H9 (cell line): ENCODE measurements around the gene CERK. TPM values are rescaled to one million over a fixed set of nuclear protein-coding genes. Genes with fewer than 3 reads are reported as not detected.
A peak's percentile ranks its signal among the peaks of the same experiment; 100 is the strongest.

Source experiments
- DNase-seq: peaks from one replicate; pipeline ENCODE4 v3.0.0-alpha.2; 2017
- H2AFZ ChIP-seq: one replicate; pipeline ENCODE4 v1.6.1; 2013; ENCODE audit warnings: mild to moderate bottlenecking, low read length, control low read depth, moderate library complexity
- H2AK5ac ChIP-seq: 2 replicates; pipeline ENCODE4 v1.6.1; 2013; ENCODE audit warnings: low read length, control low read depth, mixed read lengths; ENCODE audit not compliant: insufficient read length
- H2BK120ac ChIP-seq: one replicate; pipeline ENCODE4 v1.6.1; 2013; ENCODE audit warnings: low read depth, mild to moderate bottlenecking, low read length, control low read depth, inconsistent platforms; ENCODE audit not compliant: poor library complexity, severe bottlenecking
- H2BK12ac ChIP-seq: 2 replicates; pipeline ENCODE4 v1.6.1; 2013; ENCODE audit warnings: low read length, control low read depth, mixed read lengths, low read depth; ENCODE audit not compliant: insufficient read length
- H2BK15ac ChIP-seq: 2 replicates; pipeline ENCODE4 v1.6.1; 2013; ENCODE audit warnings: low read depth, low read length, control low read depth
- H2BK20ac ChIP-seq: one replicate; pipeline ENCODE4 v1.6.1; 2013; ENCODE audit warnings: low read depth, mild to moderate bottlenecking, low read length, control low read depth, inconsistent platforms; ENCODE audit not compliant: poor library complexity, severe bottlenecking
- H2BK5ac ChIP-seq: 2 replicates; pipeline ENCODE4 v1.6.1; 2013; ENCODE audit warnings: low read length, control low read depth, mixed read lengths; ENCODE audit not compliant: insufficient read length
- H3K14ac ChIP-seq: 2 replicates; pipeline ENCODE4 v1.6.1; 2013; ENCODE audit warnings: low read length, control low read depth; ENCODE audit not compliant: insufficient read depth
- H3K18ac ChIP-seq: 2 replicates; pipeline ENCODE4 v1.6.1; 2013; ENCODE audit warnings: low read depth, mild to moderate bottlenecking, mixed read lengths, low read length, control low read depth; ENCODE audit not compliant: insufficient read length
- H3K23ac ChIP-seq: 2 replicates; pipeline ENCODE4 v1.6.1; 2013; ENCODE audit warnings: low read length, control low read depth, mixed read lengths, low read depth; ENCODE audit not compliant: insufficient read length
- H3K23me2 ChIP-seq: 2 replicates; pipeline ENCODE4 v1.6.1; 2013; ENCODE audit warnings: low read depth, mild to moderate bottlenecking, mixed read lengths, low read length, control low read depth; ENCODE audit not compliant: insufficient read length, poor library complexity, severe bottlenecking
- H3K27ac ChIP-seq: 2 replicates; pipeline ENCODE4 v1.5.1; 2013; ENCODE audit warnings: low read length, control low read depth, mixed read lengths, low read depth; ENCODE audit not compliant: insufficient read length
- H3K27me3 ChIP-seq: 2 replicates; pipeline ENCODE4 v1.6.1; 2013; ENCODE audit warnings: low read length, control low read depth, inconsistent platforms; ENCODE audit not compliant: insufficient read depth
- H3K4ac ChIP-seq: 2 replicates; pipeline ENCODE4 v1.6.1; 2013; ENCODE audit warnings: low read depth, mild to moderate bottlenecking, control low read depth, inconsistent platforms, low read length, moderate library complexity
- H3K4me1 ChIP-seq: 2 replicates; pipeline ENCODE4 v1.6.1; 2013; ENCODE audit warnings: low read length, control low read depth, inconsistent platforms; ENCODE audit not compliant: insufficient read depth
- H3K4me2 ChIP-seq: 2 replicates; pipeline ENCODE4 v1.6.1; 2013; ENCODE audit warnings: low read length, control low read depth, mixed read lengths; ENCODE audit not compliant: insufficient read length, insufficient read depth
- H3K56ac ChIP-seq: 2 replicates; pipeline ENCODE4 v1.6.1; 2013; ENCODE audit warnings: low read depth, mild to moderate bottlenecking, mixed read lengths, low read length, control low read depth; ENCODE audit not compliant: insufficient read length
- H3K79me1 ChIP-seq: 2 replicates; pipeline ENCODE4 v1.6.1; 2013; ENCODE audit warnings: low read depth, mild to moderate bottlenecking, moderate library complexity, low read length, control low read depth, inconsistent platforms; ENCODE audit not compliant: insufficient read depth, poor library complexity, severe bottlenecking
- H3K79me2 ChIP-seq: 2 replicates; pipeline ENCODE4 v1.6.1; 2013; ENCODE audit warnings: low read length, control low read depth, inconsistent platforms; ENCODE audit not compliant: insufficient read depth
- H3K9ac ChIP-seq: 2 replicates; pipeline ENCODE4 v1.6.1; 2013; ENCODE audit warnings: low read length, control low read depth, mixed read lengths; ENCODE audit not compliant: insufficient read length; ENCODE audit errors: extremely low read depth
- H3K9me3 ChIP-seq: one replicate; pipeline ENCODE4 v1.6.1; 2013; ENCODE audit warnings: low read depth, low read length, inconsistent platforms; ENCODE audit not compliant: control insufficient read depth
- H3T11ph ChIP-seq: one replicate; pipeline ENCODE4 v1.6.1; 2013; ENCODE audit warnings: mild to moderate bottlenecking, low read length, control low read depth, inconsistent platforms
- H4K20me1 ChIP-seq: one replicate; pipeline ENCODE4 v1.6.1; 2013; ENCODE audit not compliant: control insufficient read depth, insufficient read length, insufficient read depth
- H4K5ac ChIP-seq: 2 replicates; pipeline ENCODE4 v1.6.1; 2013; ENCODE audit warnings: low read depth, mild to moderate bottlenecking, mixed read lengths, low read length, control low read depth; ENCODE audit not compliant: insufficient read length
- H4K8ac ChIP-seq: replicated peaks from 2 replicates; pipeline ENCODE4 v1.6.1; 2013; ENCODE audit warnings: low read length, control low read depth, mixed read lengths, low read depth; ENCODE audit not compliant: insufficient read length
- H4K91ac ChIP-seq: 2 replicates; pipeline ENCODE4 v1.6.1; 2013; ENCODE audit warnings: low read depth, mild to moderate bottlenecking, moderate library complexity, mixed read lengths, low read length, control low read depth; ENCODE audit not compliant: insufficient read length
- H3K27ac Mint-ChIP-seq, 3 experiments: 2 replicates in 2 of 3; 3 replicates in 1 of 3; pipeline ENCODE4 v1.8.0; 2020 to 2021; ENCODE audit warnings: mixed read lengths in 3 of 3, mild to moderate bottlenecking in 1 of 3, moderate library complexity in 1 of 3
- H3K27me3 Mint-ChIP-seq: 2 replicates; pipeline ENCODE4 v1.8.0; 2021; ENCODE audit warnings: low read depth, mild to moderate bottlenecking, moderate library complexity, mixed read lengths
- H3K36me3 Mint-ChIP-seq, 3 experiments: 2 replicates in 2 of 3; 3 replicates in 1 of 3; pipeline ENCODE4 v1.8.0; 2020 to 2021; ENCODE audit warnings: low read depth in 3 of 3, mixed read lengths in 3 of 3; ENCODE audit not compliant: insufficient read depth in 1 of 3
- H3K4me1 Mint-ChIP-seq, 2 experiments: 2 replicates each; pipeline ENCODE4 v1.8.0; 2020; ENCODE audit warnings: mixed read lengths in 2 of 2
- H3K4me3 Mint-ChIP-seq, 2 experiments: 2 replicates in 1 of 2; 3 replicates in 1 of 2; pipeline ENCODE4 v1.8.0; 2020 to 2021; ENCODE audit warnings: mild to moderate bottlenecking in 2 of 2, mixed read lengths in 2 of 2, moderate library complexity in 1 of 2
- H3K9me3 Mint-ChIP-seq, 2 experiments: 2 replicates in 1 of 2; 3 replicates in 1 of 2; pipeline ENCODE4 v1.8.0; 2020; ENCODE audit warnings: mild to moderate bottlenecking in 2 of 2, mixed read lengths in 2 of 2, moderate library complexity in 1 of 2
- WGBS: extraction: QIAGEN DNeasy Blood & Tissue Kit; methylation state at CpG from one replicate; pipeline ENCODE4 v1.1.7; 2013; ENCODE audit warnings: missing lambda C conversion rate, low lambda C conversion rate, mixed read lengths; ENCODE audit not compliant: insufficient read length; ENCODE audit errors: extremely low coverage; 5-methylcytosine and 5-hydroxymethylcytosine counted together
- total RNA-seq: library from RNA; stranded (reverse); gene quantifications from 2 replicates; pipeline ENCODE4 v1.2.1, GENCODE V29; 2021
- TF ChIP-seq, protein P1 (sequence below): fragments of 200-600 bp; sonication (generic); conservative IDR thresholded peaks from 3 replicates; pipeline ENCODE4 v1.8.0; 2021; ENCODE audit warnings: antibody characterized with exemption, mild to moderate bottlenecking

The CERK gene
- total RNA-seq, 1 experiment from 2014 or later = 47.1 TPM

DNA sequence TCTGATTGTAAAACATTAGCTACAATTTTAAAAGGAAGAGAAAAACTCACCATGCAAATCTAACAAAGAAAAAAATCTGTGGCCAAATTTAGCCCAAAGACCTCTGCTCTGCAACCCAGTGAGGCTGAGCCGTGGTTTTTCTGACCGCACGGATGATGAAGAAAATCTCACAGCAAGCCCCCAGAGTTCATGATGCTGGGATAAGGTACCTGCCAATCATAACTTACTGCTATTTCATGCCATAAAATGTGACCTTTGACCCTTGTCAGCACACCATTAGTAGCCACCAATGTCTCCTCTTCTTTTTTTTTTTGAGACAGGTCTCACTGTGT lies 11.1 kb downstream of the CERK start:
- Histone ChIP-seq H3K27me3 (no peaks in the 10 kb centered on the region), H2BK15ac (no peak overlapping the region), H4K5ac (no peak overlapping the region), H2BK5ac (no peak overlapping the region), H2AK5ac (no peak overlapping the region), H2BK20ac (no peak overlapping the region), H3K79me1 (no peaks in the 10 kb centered on the region), H3K9me3 (no peaks in the 10 kb centered on the region), H3K23me2 (no peaks in the 10 kb centered on the region), H3K14ac (no peak overlapping the region), H4K8ac (no peak overlapping the region), H3K4ac (no peak overlapping the region), H3K56ac (no peak overlapping the region), H2AFZ (no peak overlapping the region), H3K23ac (no peak overlapping the region), H3T11ph (no peak overlapping the region), H3K18ac (no peak overlapping the region), H2BK12ac (no peak overlapping the region), H4K91ac (no peak overlapping the region), H3K79me2 (no peaks in the 10 kb centered on the region), H3K27ac (no peak overlapping the region), H3K4me2 (no peak overlapping the region), H2BK120ac (no peak overlapping the region), H4K20me1 (peaks cover 10% of the 10 kb centered on the region), H3K4me1 (peaks cover 2% of the 10 kb centered on the region; the same call in 1 of the 2 replicates), H3K9ac (no peak overlapping the region)
- Mint-ChIP-seq H3K4me3 (no peak overlapping the region), H3K9me3 (no peaks in the 10 kb centered on the region), H3K36me3 (peaks cover 2 to 22% (median 8%) of the 10 kb centered on the region in 3 experiments; a peak in 6 of 7 replicates), H3K27me3 (no peaks in the 10 kb centered on the region; the same call in 1 of the 2 replicates), H3K4me1 (peaks cover 7 to 26% of the 10 kb centered on the region in 2 experiments), H3K27ac (0 out of 7 replicates have a peak overlapping the region, but pooled peaks of 1 of the 3 experiments have one; percentile 23)
- WGBS = no CpG with 5 or more reads among the region's 3 CpGs
- DNase-seq = no peak
- TF ChIP-seq, protein P1, sequence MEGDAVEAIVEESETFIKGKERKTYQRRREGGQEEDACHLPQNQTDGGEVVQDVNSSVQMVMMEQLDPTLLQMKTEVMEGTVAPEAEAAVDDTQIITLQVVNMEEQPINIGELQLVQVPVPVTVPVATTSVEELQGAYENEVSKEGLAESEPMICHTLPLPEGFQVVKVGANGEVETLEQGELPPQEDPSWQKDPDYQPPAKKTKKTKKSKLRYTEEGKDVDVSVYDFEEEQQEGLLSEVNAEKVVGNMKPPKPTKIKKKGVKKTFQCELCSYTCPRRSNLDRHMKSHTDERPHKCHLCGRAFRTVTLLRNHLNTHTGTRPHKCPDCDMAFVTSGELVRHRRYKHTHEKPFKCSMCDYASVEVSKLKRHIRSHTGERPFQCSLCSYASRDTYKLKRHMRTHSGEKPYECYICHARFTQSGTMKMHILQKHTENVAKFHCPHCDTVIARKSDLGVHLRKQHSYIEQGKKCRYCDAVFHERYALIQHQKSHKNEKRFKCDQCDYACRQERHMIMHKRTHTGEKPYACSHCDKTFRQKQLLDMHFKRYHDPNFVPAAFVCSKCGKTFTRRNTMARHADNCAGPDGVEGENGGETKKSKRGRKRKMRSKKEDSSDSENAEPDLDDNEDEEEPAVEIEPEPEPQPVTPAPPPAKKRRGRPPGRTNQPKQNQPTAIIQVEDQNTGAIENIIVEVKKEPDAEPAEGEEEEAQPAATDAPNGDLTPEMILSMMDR = no peak
